ENCODE data around the gene FCGBP.

FCGBP gene

GRCh38 chr19:39936020-39936419 is 1.6 kb upstream of the FCGBP start:
- TF ChIP-seq CTCF (IDR thresholded peaks at IDR 0.05; ENCODE audit: insufficient read depth, missing control alignments): no peak
- no peak for FAIRE-seq
- DNase-seq (ENCODE audit: insufficient read length, low spot score): no peak

- DNase-seq (ENCODE audit: insufficient read length, low spot score) (no peak), FAIRE-seq (no peak)
- no peak for TF ChIP-seq CTCF (IDR thresholded peaks at IDR 0.05; ENCODE audit: insufficient read depth, missing control alignments)
Observed at GRCh38 chr19:39935364-39935661, 879 bp upstream of the FCGBP start.

GRCh38 chr19:39929750-39930149 is 4.7 kb downstream of the FCGBP start:
- TF ChIP-seq CTCF (IDR thresholded peaks at IDR 0.05; ENCODE audit: insufficient read depth, missing control alignments): no peak

GRCh38 chr19:39928357-39928725 is 6.1 kb downstream of the FCGBP start:
- DNase-seq (ENCODE audit: insufficient read length, low spot score): no peak
- no peak for TF ChIP-seq CTCF (IDR thresholded peaks at IDR 0.05; ENCODE audit: insufficient read depth, missing control alignments)

More at GRCh38 chr19:39929750-39930149, 4.7 kb downstream of the FCGBP start:
- FAIRE-seq (no peak), DNase-seq (ENCODE audit: insufficient read length, low spot score) (no peak)

GRCh38 chr19:39927524-39928356 is 6.7 kb downstream of the FCGBP start:
- DNase-seq (ENCODE audit: insufficient read length, low spot score) (no peak), FAIRE-seq (no peak)
- TF ChIP-seq CTCF (IDR thresholded peaks at IDR 0.05; ENCODE audit: insufficient read depth, missing control alignments): no peak

More at GRCh38 chr19:39928357-39928725, 6.1 kb downstream of the FCGBP start:
- no peak for FAIRE-seq

- TF ChIP-seq CTCF (IDR thresholded peaks at IDR 0.05; ENCODE audit: insufficient read depth, missing control alignments): no peak
Observed at GRCh38 chr19:39927076-39927475, 7.4 kb downstream of the FCGBP start.

GRCh38 chr19:39926170-39926760 is 8.2 kb downstream of the FCGBP start:
- TF ChIP-seq CTCF (IDR thresholded peaks at IDR 0.05; ENCODE audit: insufficient read depth, missing control alignments): no peak
- no peak for FAIRE-seq
- DNase-seq (ENCODE audit: insufficient read length, low spot score): no peak

More at GRCh38 chr19:39927076-39927475, 7.4 kb downstream of the FCGBP start:
- FAIRE-seq (no peak), DNase-seq (ENCODE audit: insufficient read length, low spot score) (no peak)

All from D721Med (cell line).